ENCODE results near the gene HS3ST5. TPM values are rescaled to one million over a fixed set of nuclear protein-coding genes. Genes with fewer than 3 reads are reported as not detected.

The HS3ST5 gene
- total RNA-seq, 4 donors from 2014 or later, result not detected

GRCh38 chr6:114282292-114282691 is 60.5 kb downstream of the HS3ST5 start:
- no peaks in the 10 kb centered on the region for H3K36me3 ChIP-seq
- TF ChIP-seq CTCF (IDR thresholded peaks at IDR 0.05) (no peak), POLR2AphosphoS5 (IDR thresholded peaks at IDR 0.05) (no peak), POLR2A (IDR thresholded peaks at IDR 0.05) (no peak), EP300 (IDR thresholded peaks at IDR 0.05) (no peak)
- no peak overlapping the region for H3K4me3 ChIP-seq
- no peaks in the 10 kb centered on the region for H3K27me3 ChIP-seq
- H3K4me1 ChIP-seq, result no peaks in the 10 kb centered on the region
- 46% methylated on average over 6 of the region's 6 CpGs for WGBS
- no peak overlapping the region for H3K27ac ChIP-seq
- DNase-seq (ENCODE audit: low spot score in 2 of 2), result no peak
- H3K9me3 ChIP-seq, result no peaks in the 10 kb centered on the region

GRCh38 chr6:114281496-114281895 is 61.3 kb downstream of the HS3ST5 start:
- WGBS, result 52% methylated on average over 3 of the region's 3 CpGs

GRCh38 chr6:114280239-114280982 is 62.4 kb downstream of the HS3ST5 start:
- Histone ChIP-seq H3K36me3 (no peaks in the 10 kb centered on the region), H3K4me3 (no peak overlapping the region), H3K4me1 (no peaks in the 10 kb centered on the region), H3K27me3 (no peaks in the 10 kb centered on the region), H3K27ac (no peak overlapping the region), H3K9me3 (no peaks in the 10 kb centered on the region)
- DNase-seq (ENCODE audit: low spot score in 2 of 2), result no peak
- WGBS, result 74% methylated on average over 7 of the region's 7 CpGs
- TF ChIP-seq CTCF (IDR thresholded peaks at IDR 0.05) (no peak), POLR2AphosphoS5 (IDR thresholded peaks at IDR 0.05) (no peak)

More at GRCh38 chr6:114281496-114281895, 61.3 kb downstream of the HS3ST5 start:
- Histone ChIP-seq H3K27ac (no peak overlapping the region), H3K4me3 (no peak overlapping the region), H3K36me3 (no peaks in the 10 kb centered on the region), H3K9me3 (no peaks in the 10 kb centered on the region), H3K27me3 (no peaks in the 10 kb centered on the region), H3K4me1 (no peaks in the 10 kb centered on the region)
- TF ChIP-seq POLR2AphosphoS5 (IDR thresholded peaks at IDR 0.05) (no peak), POLR2A (IDR thresholded peaks at IDR 0.05) (no peak), CTCF (IDR thresholded peaks at IDR 0.05) (no peak), EP300 (IDR thresholded peaks at IDR 0.05) (no peak)
- no peak for DNase-seq (ENCODE audit: low spot score in 2 of 2)

- Histone ChIP-seq H3K9me3 (no peaks in the 10 kb centered on the region), H3K4me1 (no peaks in the 10 kb centered on the region), H3K27ac (no peak overlapping the region), H3K4me3 (no peak overlapping the region), H3K36me3 (no peaks in the 10 kb centered on the region), H3K27me3 (no peaks in the 10 kb centered on the region)
- DNase-seq (ENCODE audit: low spot score in 2 of 2), result no peak
- TF ChIP-seq POLR2AphosphoS5 (IDR thresholded peaks at IDR 0.05) (no peak), EP300 (IDR thresholded peaks at IDR 0.05) (no peak), CTCF (IDR thresholded peaks at IDR 0.05) (no peak), POLR2A (IDR thresholded peaks at IDR 0.05) (no peak)
- 49% methylated on average over 2 of the region's 2 CpGs for whole genome bisulfite sequencing
These were observed 65.6 kb downstream of the HS3ST5 start for GRCh38 chr6:114277220-114277619.

GRCh38 chr6:114276783-114277182 is 66.0 kb downstream of the HS3ST5 start:
- TF ChIP-seq EP300 (IDR thresholded peaks at IDR 0.05), result no peak
- TF ChIP-seq CTCF (IDR thresholded peaks at IDR 0.05), result no peak
- TF ChIP-seq POLR2A (IDR thresholded peaks at IDR 0.05), result no peak
- TF ChIP-seq POLR2AphosphoS5 (IDR thresholded peaks at IDR 0.05), result no peak
- 23% methylated on average over 2 of the region's 2 CpGs for WGBS
- H3K27me3 ChIP-seq, result no peaks in the 10 kb centered on the region

More at GRCh38 chr6:114276783-114277182, 66.0 kb downstream of the HS3ST5 start:
- Histone ChIP-seq H3K4me3 (no peak overlapping the region), H3K4me1 (no peaks in the 10 kb centered on the region), H3K27ac (no peak overlapping the region), H3K9me3 (no peaks in the 10 kb centered on the region), H3K36me3 (no peaks in the 10 kb centered on the region)
- no peak for DNase-seq (ENCODE audit: low spot score in 2 of 2)

Measured in suprapubic skin (tissue), 4 donors.